Neural cell (in vitro differentiated cells): ENCODE results near the gene TMEM26. TPM values are rescaled to one million over a fixed set of nuclear protein-coding genes. Genes with fewer than 3 reads are reported as not detected.

ENCODE experiments used
- H2AFZ ChIP-seq: fragments of 200-600, 300-800 bp; sonication (generic), shearing (Covaris generic); 2 replicates; pipeline ENCODE4 v1.6.0; 2014; ENCODE audit warnings: low read depth, mild to moderate bottlenecking, antibody characterized with exemption, low read length, moderate library complexity
- H3F3A ChIP-seq: fragments of 200-600 bp; shearing (Covaris generic); 2 replicates; pipeline ENCODE4 v1.6.1; 2016; ENCODE audit warnings: mild to moderate bottlenecking, moderate library complexity, mixed read lengths, antibody characterized with exemption, low read length; ENCODE audit not compliant: insufficient read depth, poor library complexity, severe bottlenecking
- H3K27ac ChIP-seq: fragments of 200-600, 300-800 bp; sonication (generic), shearing (Covaris generic); 2 replicates; pipeline ENCODE4 v1.5.1; 2014; ENCODE audit warnings: mild to moderate bottlenecking, low read length, moderate library complexity
- H3K27me3 ChIP-seq: fragments of 300-800, 200-600 bp; sonication (generic), shearing (Covaris generic); 2 replicates; pipeline ENCODE4 v1.6.0; 2014; ENCODE audit warnings: mild to moderate bottlenecking, low read depth, low read length, moderate library complexity; ENCODE audit not compliant: insufficient read depth
- H3K36me3 ChIP-seq: fragments of 300-800, 200-600 bp; sonication (generic), shearing (Covaris generic); 2 replicates; pipeline ENCODE4 v1.5.1; 2014; ENCODE audit warnings: mild to moderate bottlenecking, antibody characterized with exemption, low read length, moderate library complexity; ENCODE audit not compliant: insufficient read depth
- H3K4me2 ChIP-seq: fragments of 300-800, 200-600 bp; sonication (generic), shearing (Covaris generic); 2 replicates; pipeline ENCODE4 v1.6.0; 2014; ENCODE audit warnings: mild to moderate bottlenecking, low read length
- H3K4me3 ChIP-seq: fragments of 300-800, 200-600 bp; sonication (generic), shearing (Covaris generic); 2 replicates; pipeline ENCODE4 v1.5.1; 2014; ENCODE audit warnings: mild to moderate bottlenecking, low read length, moderate library complexity
- H3K79me2 ChIP-seq: fragments of 200-600 bp; shearing (Covaris generic); replicated peaks from 2 replicates; pipeline ENCODE4 v1.6.0; 2014; ENCODE audit warnings: mild to moderate bottlenecking, low read length, moderate library complexity; ENCODE audit not compliant: insufficient read depth
- H3K9ac ChIP-seq: fragments of 300-800, 200-600 bp; sonication (generic), shearing (Covaris generic); 2 replicates; pipeline ENCODE4 v1.6.1; 2016; ENCODE audit warnings: mild to moderate bottlenecking, low read length, mixed read lengths
- H3K9me2 ChIP-seq: fragments of 200-600 bp; shearing (Covaris generic); 2 replicates; pipeline ENCODE4 v1.6.1; 2016; ENCODE audit warnings: mild to moderate bottlenecking, low read length, mixed read lengths; ENCODE audit not compliant: insufficient read depth
- H3K9me3 ChIP-seq: fragments of 200-600, 300-800 bp; sonication (generic), shearing (Covaris generic); 2 replicates; pipeline ENCODE4 v1.6.1; 2016; ENCODE audit warnings: mild to moderate bottlenecking, mixed run types, low read length, moderate library complexity, mixed read lengths
- H4K20me1 ChIP-seq: fragments of 200-600 bp; shearing (Covaris generic); 2 replicates; pipeline ENCODE4 v1.6.1; 2016; ENCODE audit warnings: mild to moderate bottlenecking, mixed run types; ENCODE audit not compliant: insufficient read depth
- EP300 ChIP-seq: fragments of 450-650 bp; conservative IDR thresholded peaks from 2 replicates; pipeline ENCODE4 v1.6.1; 2014; ENCODE audit warnings: antibody characterized with exemption, mild to moderate bottlenecking, moderate library complexity; ENCODE audit not compliant: poor library complexity, severe bottlenecking
- EZH2 ChIP-seq: fragments of 200-600, 300-800 bp; shearing (Covaris generic), sonication (generic); IDR thresholded peaks from 2 replicates; pipeline ENCODE4 v1.6.1; 2014; ENCODE audit warnings: antibody characterized with exemption, low read length, borderline replicate concordance, mild to moderate bottlenecking; ENCODE audit not compliant: insufficient read depth, poor library complexity, severe bottlenecking
- MXI1 ChIP-seq: fragments of 450-650 bp; conservative IDR thresholded peaks from 2 replicates; pipeline ENCODE4 v1.6.1; 2014; ENCODE audit warnings: antibody characterized with exemption, mild to moderate bottlenecking; ENCODE audit not compliant: poor library complexity, severe bottlenecking
- POLR2AphosphoS5 ChIP-seq: IDR thresholded peaks from 2 replicates; pipeline ENCODE4 v1.6.1; 2012
- RAD21 ChIP-seq: fragments of 450-650 bp; conservative IDR thresholded peaks from 2 replicates; pipeline ENCODE4 v1.6.1; 2014; ENCODE audit warnings: antibody characterized with exemption, mild to moderate bottlenecking, moderate library complexity
- REST ChIP-seq: IDR thresholded peaks from 2 replicates; pipeline ENCODE4 v1.6.1; 2012; ENCODE audit warnings: borderline replicate concordance
- SMC3 ChIP-seq: fragments of 450-650 bp; conservative IDR thresholded peaks from 2 replicates; pipeline ENCODE4 v1.6.1; 2014; ENCODE audit warnings: antibody characterized with exemption, mild to moderate bottlenecking, moderate library complexity; ENCODE audit not compliant: poor library complexity
- TAF1 ChIP-seq: IDR thresholded peaks from 2 replicates; pipeline ENCODE4 v1.6.1; 2012; ENCODE audit warnings: low read depth
- polyA plus RNA-seq: library from polyadenylated mRNA; depleted of rRNA; stranded (reverse); fragments of >200 nt; gene quantifications from 2 replicates; pipeline ENCODE4 v1.2.3, GENCODE V29; 2014
- TF ChIP-seq, protein P1 (sequence below): fragments of 450-650 bp; IDR thresholded peaks from 2 replicates; pipeline ENCODE4 v1.5.1; 2014; ENCODE audit warnings: antibody characterized with exemption, mild to moderate bottlenecking, moderate library complexity; ENCODE audit not compliant: poor library complexity, severe bottlenecking

The TMEM26 gene
- polyA plus RNA-seq, 1 donor from 2014 or later: not detected

DNA sequence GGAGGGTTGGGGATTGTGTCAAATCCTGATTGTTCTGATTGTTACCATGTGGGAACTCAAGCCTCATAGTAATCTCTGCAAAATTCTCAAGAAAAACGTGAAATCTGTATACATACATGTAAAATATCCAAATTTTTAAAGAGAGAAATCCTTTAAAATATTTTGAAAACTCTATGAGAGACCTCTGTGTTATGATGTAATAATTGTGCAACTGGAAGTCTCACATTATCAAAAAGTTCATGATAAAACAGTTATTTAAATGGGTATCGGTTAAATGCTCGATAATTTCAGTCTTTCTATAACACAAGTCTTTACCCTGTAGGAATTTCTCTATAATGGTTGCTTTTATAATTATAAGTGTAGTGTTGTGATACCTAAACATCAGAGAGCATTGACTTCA is 95.5 kb downstream of the TMEM26 start:
- no peak overlapping the region for H3K4me2 ChIP-seq
- H3K9me2 ChIP-seq: no peaks in the 10 kb centered on the region
- H3K9me3 ChIP-seq: no peaks in the 10 kb centered on the region
- H3F3A ChIP-seq: no peaks in the 10 kb centered on the region
- H3K27ac ChIP-seq: no peak overlapping the region
- no peaks in the 10 kb centered on the region for H3K79me2 ChIP-seq
- H4K20me1 ChIP-seq: no peaks in the 10 kb centered on the region
- H3K9ac ChIP-seq: no peak overlapping the region
- H2AFZ ChIP-seq: no peak overlapping the region
- no peaks in the 10 kb centered on the region for H3K27me3 ChIP-seq
- no peaks in the 10 kb centered on the region for H3K36me3 ChIP-seq
- H3K4me3 ChIP-seq: no peak overlapping the region
- TF ChIP-seq EP300 (no peak), EZH2 (no peak), RAD21 (no peak), REST (no peak), SMC3 (no peak), TAF1 (no peak), MXI1 (no peak), POLR2AphosphoS5 (no peak)
- TF ChIP-seq, protein P1, sequence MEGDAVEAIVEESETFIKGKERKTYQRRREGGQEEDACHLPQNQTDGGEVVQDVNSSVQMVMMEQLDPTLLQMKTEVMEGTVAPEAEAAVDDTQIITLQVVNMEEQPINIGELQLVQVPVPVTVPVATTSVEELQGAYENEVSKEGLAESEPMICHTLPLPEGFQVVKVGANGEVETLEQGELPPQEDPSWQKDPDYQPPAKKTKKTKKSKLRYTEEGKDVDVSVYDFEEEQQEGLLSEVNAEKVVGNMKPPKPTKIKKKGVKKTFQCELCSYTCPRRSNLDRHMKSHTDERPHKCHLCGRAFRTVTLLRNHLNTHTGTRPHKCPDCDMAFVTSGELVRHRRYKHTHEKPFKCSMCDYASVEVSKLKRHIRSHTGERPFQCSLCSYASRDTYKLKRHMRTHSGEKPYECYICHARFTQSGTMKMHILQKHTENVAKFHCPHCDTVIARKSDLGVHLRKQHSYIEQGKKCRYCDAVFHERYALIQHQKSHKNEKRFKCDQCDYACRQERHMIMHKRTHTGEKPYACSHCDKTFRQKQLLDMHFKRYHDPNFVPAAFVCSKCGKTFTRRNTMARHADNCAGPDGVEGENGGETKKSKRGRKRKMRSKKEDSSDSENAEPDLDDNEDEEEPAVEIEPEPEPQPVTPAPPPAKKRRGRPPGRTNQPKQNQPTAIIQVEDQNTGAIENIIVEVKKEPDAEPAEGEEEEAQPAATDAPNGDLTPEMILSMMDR: no peak

Other genes starting within 250 kb of the TMEM26 start
- 0.31 TPM in 1 of 2 replicates, not detected in the other for gene CABCOCO1, start 209.5 kb upstream of the TMEM26 start, polyA plus RNA-seq